Stimulated activated CD8-positive, alpha-beta memory T cell treated with anti-CD3 and anti-CD28 coated beads, Interleukin-4, amount 100 ng/mL, for 48 hours (primary cell): ENCODE measurements around the gene HECTD4.
A peak's percentile ranks its signal among the peaks of the same experiment; 100 is the strongest.

Source experiments
- DNase-seq: peaks from one replicate; pipeline ENCODE4 v3.0.0-alpha.2; 2020

Gene HECTD4

DNA sequence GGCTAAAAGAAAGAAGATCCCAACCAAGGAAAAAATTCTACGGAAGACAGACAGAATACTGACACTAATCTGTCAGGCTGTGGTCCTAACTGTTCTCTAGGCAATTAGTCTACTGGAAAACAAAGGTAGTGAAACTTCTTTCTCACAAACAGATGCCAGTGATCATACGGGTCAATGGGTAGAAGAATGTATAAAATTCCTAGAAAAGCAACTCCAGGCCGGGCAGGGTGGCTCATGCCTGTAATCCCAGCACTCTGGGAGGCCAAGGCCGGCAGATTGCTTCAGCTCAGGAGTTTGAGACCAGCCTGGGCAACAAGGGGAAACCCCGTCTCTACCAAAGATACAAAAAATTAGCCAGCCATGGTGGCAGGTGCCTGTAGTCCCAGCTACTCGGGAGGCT is 64.8 kb downstream of the HECTD4 start:
- DNase-seq: no peak

DNA sequence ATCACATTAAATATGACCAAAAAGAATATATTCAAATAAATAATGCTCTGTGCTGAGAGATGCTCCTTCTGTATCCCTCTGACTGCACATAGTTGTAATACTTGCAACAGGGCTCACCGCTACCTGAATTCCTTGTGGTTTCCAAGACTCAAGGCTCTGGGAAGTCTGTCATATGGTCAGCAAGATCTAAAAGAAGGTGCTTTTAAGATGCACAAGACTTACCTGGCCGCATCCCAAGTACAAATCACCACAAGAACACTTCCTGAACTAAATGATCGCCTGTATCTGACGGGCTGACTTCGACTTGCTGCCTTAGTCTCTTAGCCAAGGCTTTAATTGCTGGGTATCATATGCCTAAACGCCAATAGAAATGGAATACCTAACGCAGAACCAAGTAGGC is 67.2 kb downstream of the HECTD4 start:
- no peak for DNase-seq

DNA sequence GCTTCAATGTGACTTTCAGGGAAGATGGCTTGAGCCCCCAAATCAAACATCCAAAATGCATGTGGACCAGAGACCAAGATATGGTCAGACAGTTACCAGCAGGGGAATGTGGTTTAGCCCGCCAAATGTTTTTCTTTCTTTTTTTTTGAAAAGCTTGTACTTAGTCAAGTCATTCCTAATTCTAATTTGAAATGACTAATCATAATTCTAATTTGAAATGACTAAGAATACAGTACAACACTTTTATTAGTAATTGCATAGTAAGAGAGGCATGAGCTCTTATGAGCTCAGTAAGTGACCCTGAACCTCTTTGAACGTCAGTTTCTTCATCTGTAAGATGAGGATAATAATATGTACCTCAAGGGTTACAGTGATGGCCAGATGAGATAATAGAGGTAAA is 72.4 kb downstream of the HECTD4 start:
- DNase-seq: no peak

DNA sequence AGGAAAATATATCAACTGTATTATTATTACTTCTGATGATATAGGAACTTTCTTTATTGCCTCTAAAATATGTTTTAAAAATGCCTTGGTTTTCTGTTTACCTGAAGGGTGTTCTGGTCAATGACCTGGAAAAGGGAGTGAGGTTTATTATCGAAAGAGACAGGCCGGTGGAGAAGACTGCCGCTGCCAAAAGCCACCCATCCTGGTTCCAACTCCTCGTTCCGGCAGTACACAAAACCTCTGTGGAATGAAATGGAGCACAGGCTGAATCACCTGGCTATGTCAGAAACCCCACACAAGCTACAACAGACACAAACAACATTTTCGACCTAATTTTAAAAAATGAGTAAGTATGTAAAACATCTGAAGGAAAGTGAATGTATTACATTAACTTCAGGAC is 73.6 kb downstream of the HECTD4 start:
- no peak for DNase-seq

DNA sequence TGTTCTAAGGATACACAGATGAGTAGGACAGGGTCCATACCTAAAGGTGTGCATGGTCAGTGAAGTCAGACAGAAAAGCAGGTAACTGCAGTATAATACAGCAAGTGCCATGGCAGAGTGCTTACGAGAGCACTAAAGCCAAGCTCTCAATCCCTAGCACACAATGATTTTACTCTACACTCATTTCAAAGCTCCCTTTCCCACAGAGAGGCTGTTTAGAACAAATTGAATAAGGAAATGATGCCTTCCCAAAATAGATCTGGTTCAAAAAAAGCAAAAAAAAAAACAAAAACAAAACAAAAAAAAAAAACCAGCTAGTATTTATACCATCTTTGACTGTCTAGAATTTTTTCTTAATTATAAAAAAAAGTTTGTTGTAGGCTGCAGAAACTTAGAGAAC is 74.1 kb downstream of the HECTD4 start:
- DNase-seq: no peak

DNA sequence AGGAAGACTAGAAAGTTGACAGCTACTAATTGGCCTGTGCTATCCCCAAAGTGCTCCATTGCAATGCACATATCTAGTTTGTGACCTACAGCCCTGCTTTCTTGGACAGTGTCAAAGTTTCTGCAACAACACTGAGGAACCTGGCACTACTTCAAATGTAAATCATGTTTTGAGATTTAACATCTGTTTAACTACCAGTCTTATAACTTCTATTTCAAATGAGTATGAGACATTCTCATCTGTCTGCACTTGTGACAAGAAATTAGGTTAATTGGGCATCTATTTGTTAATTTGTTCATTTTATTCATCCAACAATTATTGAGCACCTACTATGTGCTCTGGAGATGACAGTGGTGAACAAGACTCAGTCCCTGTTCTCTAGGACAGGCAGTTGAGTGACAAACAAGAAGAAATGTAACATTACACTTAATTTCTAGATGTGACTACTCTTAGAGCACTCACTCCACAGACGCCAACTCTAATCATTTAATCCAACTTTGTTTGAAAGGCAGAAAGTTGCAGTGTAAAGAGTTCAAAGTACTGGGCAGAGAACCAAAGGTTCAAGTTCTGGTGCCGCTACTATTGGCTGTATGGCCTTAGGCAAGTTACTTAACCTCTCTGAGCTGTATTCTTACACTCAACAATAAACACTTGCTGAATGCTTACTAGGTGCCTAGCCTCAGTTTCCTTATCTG is 74.8 kb downstream of the HECTD4 start:
- no peak for DNase-seq

DNA sequence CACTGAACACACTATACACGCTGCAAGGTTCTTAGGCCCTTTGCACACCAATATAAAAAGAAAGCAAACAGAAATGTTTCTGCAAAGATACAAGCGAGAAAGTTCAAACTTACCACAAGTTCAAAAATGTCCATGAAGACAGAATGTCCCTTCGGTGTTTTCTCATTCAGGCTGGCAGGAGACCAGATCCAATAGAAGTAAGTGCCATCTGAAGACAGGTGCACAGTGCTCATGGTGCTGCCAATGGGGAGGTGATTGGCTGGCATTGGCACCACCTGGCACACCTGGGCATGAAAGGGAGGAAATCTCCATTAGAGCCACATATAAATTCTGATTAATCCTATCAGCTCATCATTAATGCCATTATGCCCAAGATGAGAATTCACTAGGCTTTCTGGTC is 76.3 kb downstream of the HECTD4 start:
- DNase-seq: no peak

DNA sequence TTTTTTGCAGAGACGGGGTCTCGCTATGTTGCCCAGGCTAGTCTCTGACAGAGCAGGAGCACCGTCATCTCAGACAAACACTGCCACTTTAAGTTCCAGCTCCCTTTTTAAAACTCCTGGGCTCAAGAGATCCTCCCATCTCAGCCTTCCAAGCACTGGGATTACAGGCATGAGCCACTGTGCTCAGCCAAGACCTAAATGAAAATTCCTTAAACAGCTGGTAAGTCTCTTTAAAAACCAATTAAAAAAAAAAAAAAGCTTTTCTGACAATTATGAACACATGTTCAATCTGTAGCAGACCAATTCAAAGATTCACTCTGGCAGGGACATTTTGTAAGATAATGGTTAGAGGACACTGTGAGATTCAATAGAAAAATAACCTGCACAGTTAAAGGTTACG is 77.8 kb downstream of the HECTD4 start:
- no peak for DNase-seq

DNA sequence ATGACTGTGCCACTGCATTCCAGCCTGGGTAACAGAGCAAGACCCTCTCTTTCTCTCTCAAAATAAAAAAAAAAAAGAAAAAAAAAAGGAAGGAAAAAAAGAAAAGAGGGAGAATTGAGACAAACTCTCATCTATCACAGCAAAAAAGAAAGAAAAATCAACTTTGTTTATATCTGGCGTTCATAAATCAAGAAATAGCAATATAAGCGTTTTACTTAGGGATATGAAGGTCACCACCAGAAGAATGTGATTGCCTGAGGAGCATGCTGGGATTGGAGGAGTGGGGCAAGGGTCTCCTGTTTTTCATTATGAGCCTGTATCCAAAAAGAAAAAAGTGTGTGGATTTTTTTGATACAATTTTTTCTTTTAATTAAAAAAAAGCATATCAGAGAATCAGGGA is 78.4 kb downstream of the HECTD4 start:
- no peak for DNase-seq

DNA sequence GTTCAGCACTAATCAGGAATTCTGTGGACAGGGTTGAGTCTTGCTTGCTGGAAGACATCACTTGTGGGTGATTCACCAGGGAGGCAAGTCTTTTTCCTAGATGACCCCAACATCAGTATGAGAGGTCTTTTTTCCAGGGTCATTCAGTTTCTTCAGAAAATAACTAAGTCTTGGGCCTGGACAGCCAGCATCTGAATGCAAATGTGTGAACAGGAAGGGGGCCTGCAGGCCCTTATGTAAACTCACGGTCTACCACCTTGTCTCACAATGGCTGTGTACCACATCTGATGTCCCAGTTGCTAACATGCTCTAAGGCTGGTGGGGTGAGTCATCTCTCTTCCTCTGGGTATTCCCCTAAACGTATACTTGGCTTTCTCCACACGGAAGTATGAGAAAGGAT is 79.2 kb downstream of the HECTD4 start:
- peak; percentile 61 for DNase-seq

DNA sequence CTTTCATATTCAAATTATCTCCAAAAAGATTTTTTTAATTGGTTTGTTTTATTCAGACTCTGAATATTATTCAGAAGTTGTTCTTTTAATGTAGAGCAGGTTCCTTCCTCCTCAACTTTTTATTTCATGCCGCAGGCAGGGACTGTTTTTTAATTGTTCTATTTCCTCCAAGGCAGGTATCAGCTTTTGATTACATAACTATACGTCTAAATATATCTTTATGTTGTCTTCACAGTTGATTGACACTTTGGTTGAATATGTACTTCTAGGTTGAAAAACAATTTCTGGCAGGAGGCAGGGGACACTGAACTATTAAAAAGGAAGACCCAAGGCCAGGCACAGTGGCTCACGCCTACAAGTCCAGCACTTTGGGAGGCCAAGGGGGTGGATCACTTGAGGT is 82.5 kb downstream of the HECTD4 start:
- no peak for DNase-seq

DNA sequence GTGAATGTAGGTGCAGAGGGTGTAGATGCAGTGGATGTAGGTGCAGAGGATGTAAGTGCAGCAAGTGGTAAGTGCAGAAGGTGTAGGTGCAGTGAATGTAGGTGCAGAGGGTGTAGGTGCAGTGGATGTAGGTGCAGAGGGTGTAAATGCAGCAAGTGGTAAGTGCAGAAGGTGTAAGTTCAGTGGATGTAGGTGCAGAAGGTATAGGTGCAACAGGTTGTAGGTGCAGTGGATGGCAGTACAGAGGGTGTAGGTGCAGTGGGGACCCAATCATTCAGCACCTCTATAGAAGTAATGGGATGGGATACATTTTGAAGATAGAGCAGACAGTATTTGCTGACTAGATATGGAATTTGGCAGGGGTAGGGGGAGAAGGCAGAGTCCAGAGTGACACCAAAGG is 85.0 kb downstream of the HECTD4 start:
- no peak for DNase-seq

DNA sequence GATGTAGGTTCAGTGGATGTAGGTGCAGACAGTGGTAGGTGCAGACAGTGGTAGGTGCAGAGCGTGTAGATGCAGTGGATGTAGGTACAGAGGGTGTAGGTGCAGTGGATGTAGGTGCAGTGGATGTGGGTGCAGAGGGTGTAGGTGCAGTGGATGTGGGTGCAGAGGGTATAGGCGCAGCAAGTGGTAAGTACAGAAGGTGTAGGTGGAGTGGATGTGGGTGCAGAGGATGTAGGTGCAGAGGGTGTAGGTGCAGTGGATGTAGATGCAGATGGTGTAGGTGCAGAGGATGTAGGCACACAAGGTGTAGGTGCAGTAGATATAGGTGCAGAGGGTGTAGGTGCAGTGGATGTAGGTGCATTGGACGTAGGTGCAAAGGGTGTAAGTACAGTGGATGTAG is 86.0 kb downstream of the HECTD4 start:
- DNase-seq: no peak

DNA sequence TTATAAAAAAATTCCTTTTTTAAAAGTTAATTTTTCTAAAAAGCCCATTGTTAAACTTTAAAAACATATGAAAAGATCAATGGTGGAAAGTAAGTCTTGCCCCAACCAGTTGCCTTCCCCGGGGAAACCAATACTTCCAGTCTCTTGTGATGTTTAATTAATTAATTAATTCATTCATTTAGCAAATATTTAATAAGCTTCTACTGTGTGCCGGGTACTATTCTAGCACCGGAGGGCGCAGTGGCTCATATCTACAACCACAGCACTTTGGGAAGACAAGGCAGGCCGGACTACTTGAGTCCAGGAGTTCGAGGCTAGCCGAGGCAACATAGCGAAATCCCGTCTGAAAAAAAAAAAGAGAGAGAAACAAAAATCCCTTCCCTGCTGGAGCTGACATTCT is 87.4 kb downstream of the HECTD4 start:
- DNase-seq: no peak

DNA sequence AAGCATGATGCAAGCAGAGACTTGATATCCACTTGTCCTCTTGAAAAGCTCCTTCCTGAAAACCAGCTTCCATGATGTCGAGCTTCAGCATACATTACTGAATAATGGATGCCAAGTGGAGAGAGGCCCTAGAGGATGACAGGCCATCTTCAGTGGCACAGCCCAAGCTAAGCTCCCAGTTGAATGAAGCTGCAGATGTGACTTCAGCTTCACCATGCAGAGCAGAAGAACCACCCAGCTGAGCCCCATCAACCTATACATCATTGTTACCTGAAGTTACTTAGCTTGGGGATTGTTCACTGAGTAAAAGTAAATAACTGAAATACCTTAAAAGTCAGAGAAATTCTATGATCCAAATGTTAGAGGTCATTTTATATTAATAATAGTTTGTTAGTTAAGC is 93.6 kb downstream of the HECTD4 start:
- no peak for DNase-seq

DNA sequence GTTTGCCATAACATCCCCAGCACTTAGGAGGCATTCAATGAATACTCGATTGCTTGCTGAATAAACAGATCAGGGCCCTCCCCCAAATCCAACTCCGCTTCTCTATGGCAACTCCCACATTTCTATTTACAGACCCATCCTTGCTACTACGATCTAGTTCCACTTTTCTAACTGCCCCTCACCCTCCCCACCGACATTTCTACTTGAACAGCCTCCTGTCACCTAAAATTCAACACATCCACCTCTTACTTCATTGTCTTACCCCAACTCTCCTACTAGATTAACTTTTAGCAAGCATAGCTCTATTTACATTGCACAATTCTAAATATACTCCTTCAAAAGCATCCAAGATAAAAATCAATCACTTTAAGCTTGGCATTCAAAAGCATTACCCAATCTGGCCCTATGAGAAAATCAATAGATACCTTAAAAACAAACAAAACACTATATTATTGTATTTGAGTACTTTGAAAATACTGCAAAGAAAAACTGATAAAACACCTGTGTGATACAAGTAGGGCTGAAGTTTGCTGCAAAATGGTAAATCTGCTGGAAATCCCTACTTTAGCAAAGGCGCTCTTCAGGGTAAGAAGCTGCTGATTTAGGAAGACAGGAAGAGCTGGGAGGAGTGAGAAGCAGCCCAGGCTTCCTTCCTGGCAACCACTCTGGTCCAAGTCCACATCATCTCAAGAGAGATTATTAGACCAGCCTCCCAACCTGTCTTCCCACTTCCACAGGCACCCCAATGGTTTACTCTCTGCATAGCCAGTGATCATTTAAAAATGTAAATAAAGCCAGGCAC is 96.4 kb downstream of the HECTD4 start:
- no peak for DNase-seq

DNA sequence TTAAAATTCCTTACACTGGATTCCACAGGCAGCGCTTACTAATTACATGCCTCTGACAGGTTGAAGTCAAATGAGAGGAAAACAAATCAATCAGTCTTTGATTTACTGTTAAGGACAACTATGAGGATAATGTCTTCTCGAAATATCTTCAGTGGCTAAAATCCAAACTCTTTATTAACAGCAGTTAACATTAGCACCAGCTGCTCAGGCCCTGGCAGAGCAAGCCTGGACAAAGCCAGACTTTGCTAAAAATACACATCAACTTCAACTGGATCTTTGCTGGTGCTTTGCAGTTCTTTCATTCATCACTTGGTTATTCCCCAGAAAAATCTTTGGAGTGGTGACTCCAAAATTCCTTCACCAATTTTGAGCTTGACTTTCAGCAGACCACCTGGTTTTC is 98.7 kb downstream of the HECTD4 start:
- no peak for DNase-seq

DNA sequence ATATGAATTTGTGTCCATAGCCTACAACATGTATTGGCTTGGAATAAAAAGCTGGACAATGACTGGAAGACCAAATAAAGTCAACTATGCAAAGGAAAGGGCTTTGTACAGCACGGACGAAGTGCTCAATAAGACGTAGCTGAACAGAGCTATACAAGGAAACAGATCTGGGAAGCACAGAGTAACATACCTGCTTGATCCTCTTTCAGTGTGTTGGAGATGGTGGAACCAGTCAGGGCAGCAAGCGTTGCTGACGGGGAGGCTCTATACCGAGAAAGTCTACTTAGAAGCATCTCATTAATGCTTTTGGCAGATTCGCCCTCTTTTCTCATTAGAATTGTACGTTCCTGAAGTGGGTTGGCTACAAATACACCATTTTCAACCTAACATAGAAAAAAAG is 99.3 kb downstream of the HECTD4 start:
- no peak for DNase-seq

DNA sequence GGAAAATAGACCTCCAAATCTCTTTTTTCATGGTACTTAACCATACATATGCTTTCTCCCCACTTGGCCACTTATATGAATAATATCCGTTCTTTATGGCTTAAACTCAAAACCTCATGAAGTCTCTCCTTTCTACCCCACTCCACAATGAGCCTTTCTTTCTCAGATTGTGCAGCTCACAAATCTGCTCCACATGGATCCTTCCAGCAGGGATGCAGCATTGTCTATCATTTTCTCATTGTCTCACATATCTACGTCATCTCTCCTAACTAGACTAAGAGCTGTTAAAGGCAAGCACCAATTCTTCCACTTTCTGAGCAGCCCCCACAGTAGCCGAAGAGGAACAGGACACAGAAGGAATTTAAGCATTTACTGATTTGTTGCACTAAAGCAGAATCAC is 106.4 kb downstream of the HECTD4 start:
- DNase-seq: no peak

DNA sequence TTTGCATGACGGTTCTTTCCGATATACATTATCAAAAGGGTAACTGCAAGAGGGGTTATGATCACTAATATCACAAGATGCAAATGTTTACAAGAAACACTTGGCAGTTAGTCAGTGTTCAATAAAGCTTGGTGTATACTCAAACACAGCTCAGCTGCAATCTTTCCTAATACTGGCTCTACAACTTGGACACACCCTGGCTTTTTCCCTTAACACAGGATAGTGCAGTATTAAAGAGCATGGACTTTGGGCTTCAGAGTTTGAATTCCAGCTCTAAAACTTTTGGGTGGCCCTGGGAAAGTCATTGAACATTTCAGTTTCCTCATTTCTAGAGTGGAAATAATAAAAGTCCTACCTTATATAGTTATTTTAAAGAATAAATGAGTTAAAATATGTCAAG is 107.0 kb downstream of the HECTD4 start:
- no peak for DNase-seq

DNA sequence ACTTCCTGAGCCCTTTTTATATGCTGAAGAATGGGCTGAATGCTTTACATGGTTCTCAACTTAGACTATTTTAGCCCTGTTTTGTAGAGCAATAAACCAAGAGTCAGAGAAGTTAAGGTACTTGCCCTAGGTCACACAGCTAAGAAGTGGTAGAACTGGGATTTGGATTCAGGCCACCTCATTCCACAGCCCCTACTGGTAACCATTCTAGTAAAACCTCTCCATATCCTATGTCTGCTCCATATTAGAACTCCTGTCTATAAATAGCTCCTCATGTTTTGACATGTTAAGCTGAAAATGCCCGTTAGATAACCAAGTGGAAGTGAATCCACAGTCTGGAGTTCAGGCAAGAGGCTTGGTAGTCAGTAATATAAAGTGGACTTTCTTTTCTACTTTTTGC is 111.6 kb downstream of the HECTD4 start:
- no peak for DNase-seq

DNA sequence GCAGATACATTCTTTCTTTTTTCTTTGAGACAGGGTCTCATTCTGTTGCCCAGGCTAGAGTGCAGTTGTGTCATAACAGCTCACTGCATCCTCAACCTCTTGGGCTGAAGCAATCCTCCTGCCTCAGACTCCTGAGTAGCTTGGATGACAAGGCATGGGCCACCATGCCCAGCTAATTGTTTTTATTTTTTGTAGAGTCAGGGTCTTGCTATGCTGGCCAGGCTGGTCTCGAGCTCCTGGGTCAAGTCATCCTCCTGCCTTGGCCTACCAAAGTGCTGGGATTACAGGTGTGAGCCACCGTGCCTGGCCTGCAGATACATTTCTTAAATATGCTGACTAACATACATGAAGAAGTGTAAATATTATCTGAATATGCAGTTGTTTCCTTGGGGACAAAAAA is 115.8 kb downstream of the HECTD4 start:
- DNase-seq: no peak

DNA sequence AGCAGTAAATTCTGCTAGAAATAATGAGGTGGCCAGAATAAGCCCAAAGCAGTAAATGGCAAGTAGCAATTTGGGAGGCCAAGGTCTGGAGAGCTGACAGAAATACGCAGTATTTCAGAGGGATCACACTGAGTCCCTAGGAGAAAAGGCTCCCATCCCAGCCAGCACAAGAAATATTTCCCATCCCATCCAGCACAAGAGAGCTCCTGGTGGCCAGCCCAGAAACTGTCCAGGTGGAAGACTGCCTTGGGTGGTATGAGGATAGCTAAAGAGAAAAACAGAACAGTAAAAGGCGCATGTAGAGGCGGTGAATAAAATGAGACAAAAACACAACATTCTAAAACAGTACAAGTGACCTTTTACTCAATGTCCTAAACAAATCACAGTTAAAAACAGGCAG is 120.7 kb downstream of the HECTD4 start:
- DNase-seq: no peak

DNA sequence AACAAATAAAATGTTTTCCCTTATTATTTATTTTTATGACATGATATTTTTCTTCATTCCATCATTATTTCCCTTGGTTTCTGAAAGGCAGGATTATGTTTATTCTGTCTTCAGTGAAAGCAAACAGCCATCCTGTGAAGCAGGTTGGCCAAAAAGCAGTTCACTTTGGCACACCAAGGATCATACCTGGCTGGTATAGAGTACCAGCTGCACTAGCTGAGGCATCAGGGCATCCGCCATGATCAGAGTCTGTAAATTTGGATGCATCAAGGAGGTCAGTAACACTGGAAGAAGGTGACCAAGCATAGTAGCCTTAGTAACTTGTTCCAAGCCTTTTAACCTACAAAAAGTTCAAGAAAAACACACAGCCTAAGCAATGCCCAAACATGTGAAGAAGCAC is 123.3 kb downstream of the HECTD4 start:
- DNase-seq: no peak

DNA sequence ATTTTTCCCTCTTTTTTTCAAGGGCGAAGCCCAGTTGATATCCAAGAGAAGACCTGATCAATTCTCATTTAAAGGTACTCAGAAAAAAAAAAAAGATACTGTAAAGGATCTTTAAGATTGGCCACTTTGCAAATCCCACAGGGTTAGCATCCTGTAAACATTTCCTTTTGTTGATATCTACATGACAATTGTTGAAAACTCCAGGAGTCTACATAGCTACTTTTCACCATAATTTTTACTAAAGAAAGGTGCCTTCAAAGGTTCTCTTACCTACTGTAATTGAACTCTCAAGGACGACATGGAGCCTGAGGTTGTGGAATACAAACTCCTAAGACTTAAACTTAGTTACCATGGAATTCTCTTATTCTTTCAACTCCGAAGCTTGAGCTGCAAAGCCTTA is 125.5 kb downstream of the HECTD4 start:
- no peak for DNase-seq
